GM12873 (cell line): Measurements from ENCODE around the gene HELT.

Experiments
- TF ChIP-seq, protein P1 (sequence below): IDR thresholded peaks from 2 replicates; pipeline ENCODE4 v1.5.1; 2012; ENCODE audit warnings: low read depth, mild to moderate bottlenecking, moderate library complexity, low read length, control low read depth; ENCODE audit not compliant: insufficient read depth; ENCODE audit errors: missing control alignments

HELT gene

DNA sequence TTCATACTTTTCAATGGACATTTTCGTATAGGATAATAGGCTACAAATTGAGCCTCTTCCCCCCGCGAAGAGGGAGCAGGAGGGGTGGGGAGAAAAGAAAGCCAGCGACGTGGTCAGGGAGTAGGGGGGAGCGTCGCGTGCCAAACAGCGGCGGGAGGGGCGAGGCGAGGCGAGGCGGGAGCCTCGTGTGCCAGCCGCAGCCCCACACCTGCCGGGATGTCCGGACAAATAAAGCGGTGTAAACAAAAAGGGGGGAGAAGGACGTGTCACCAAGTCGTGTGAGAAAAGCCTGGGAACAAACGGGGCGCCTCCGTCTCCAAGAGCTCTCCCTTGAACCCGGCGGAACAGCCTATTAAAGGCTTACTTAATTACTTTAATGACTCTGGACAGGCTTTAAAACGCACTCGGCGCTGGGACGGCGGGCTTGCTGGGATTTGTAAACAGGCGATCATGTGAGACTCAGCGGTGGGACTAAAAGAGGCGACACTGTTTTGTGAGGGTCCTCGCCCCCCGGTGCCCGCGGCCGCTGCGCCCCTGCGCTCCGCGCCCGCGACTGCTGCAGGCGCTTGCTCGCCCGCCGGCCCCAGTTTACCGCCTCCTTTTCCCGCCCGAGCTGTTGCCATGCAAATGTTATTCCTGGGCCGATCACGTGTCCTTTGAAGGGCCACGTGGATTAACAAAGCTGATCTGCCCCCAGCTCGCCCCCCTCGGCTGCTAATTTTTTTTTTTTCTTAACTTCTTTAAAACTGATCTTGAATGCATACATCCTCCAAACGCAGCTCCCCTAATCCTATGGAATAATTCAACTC is at the start of gene HELT:
HELT (plus strand) TSS at position 527 of the 809 bp plus-strand sequence. CDS start 439 bp downstream, outside the sequence.
- TF ChIP-seq, protein P1, sequence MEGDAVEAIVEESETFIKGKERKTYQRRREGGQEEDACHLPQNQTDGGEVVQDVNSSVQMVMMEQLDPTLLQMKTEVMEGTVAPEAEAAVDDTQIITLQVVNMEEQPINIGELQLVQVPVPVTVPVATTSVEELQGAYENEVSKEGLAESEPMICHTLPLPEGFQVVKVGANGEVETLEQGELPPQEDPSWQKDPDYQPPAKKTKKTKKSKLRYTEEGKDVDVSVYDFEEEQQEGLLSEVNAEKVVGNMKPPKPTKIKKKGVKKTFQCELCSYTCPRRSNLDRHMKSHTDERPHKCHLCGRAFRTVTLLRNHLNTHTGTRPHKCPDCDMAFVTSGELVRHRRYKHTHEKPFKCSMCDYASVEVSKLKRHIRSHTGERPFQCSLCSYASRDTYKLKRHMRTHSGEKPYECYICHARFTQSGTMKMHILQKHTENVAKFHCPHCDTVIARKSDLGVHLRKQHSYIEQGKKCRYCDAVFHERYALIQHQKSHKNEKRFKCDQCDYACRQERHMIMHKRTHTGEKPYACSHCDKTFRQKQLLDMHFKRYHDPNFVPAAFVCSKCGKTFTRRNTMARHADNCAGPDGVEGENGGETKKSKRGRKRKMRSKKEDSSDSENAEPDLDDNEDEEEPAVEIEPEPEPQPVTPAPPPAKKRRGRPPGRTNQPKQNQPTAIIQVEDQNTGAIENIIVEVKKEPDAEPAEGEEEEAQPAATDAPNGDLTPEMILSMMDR = no peak

DNA sequence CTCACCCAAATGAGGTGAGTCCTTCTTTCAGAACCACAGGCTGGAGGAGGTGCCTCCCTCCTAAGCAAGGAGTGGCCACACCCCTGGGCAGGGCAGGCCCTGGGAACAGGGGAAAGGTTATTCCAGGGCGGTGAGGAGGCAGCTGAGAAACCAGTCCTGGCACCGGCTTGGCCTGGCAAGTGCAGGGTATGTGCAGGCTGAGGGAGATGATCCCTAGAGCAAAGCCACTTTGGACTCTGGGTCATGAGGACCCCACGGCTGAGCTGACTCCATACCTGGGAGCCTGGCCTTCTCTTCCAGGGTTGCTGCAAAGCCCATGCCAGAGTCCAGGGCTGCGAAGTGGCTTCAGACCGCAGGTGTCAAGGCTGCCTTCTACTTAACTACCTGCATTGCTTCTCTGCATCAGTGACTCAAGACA is 49.5 kb upstream of the HELT start:
- TF ChIP-seq, protein P1 = no peak

GRCh38 chr4:184969610-184970009 is 48.7 kb upstream of the HELT start:
- TF ChIP-seq, protein P1 = no peak

GRCh38 chr4:184972991-184973390 is 45.3 kb upstream of the HELT start:
- TF ChIP-seq, protein P1 = no peak

GRCh38 chr4:184977747-184978146 is 40.5 kb upstream of the HELT start:
- TF ChIP-seq, protein P1 = no peak

- TF ChIP-seq, protein P1 = no peak
These were observed 40.1 kb upstream of the HELT start for GRCh38 chr4:184978211-184978610.

- TF ChIP-seq, protein P1 = no peak
These were observed 38.7 kb upstream of the HELT start for GRCh38 chr4:184979461-184980124.
